Mesenchymal stem cell (in vitro differentiated cells and primary cell): Measurements from ENCODE around the gene CRISPLD2.

Source experiments
- DNase-seq: peaks from one replicate; pipeline ENCODE4 v3.0.0-alpha.2; 2013
- H2AFZ ChIP-seq: one replicate; pipeline ENCODE4 v1.6.1; 2013; ENCODE audit warnings: low read depth, mild to moderate bottlenecking, control low read depth, inconsistent platforms, low read length, moderate library complexity
- H2AK5ac ChIP-seq: 2 replicates; pipeline ENCODE4 v1.6.1; 2013; ENCODE audit warnings: low read length, moderate library complexity, mild to moderate bottlenecking, inconsistent platforms; ENCODE audit not compliant: severe bottlenecking
- H2BK120ac ChIP-seq: one replicate; pipeline ENCODE4 v1.6.1; 2013; ENCODE audit warnings: low read depth, mild to moderate bottlenecking, inconsistent platforms, low read length, moderate library complexity
- H2BK12ac ChIP-seq, 2 experiments: one replicate each; pipeline ENCODE4 v1.6.1; 2013; ENCODE audit warnings: inconsistent platforms in 2 of 2, low read length in 2 of 2, mild to moderate bottlenecking in 2 of 2, moderate library complexity in 2 of 2, control low read depth in 1 of 2
- H2BK15ac ChIP-seq: one replicate; pipeline ENCODE4 v1.6.1; 2013; ENCODE audit warnings: mild to moderate bottlenecking, low read depth, inconsistent platforms; ENCODE audit not compliant: poor library complexity, severe bottlenecking
- H2BK5ac ChIP-seq: 2 replicates; pipeline ENCODE4 v1.6.1; 2013; ENCODE audit warnings: low read depth, mild to moderate bottlenecking, low read length, control low read depth, inconsistent platforms; ENCODE audit not compliant: poor library complexity, severe bottlenecking
- H3K14ac ChIP-seq, 2 experiments: one replicate each; pipeline ENCODE4 v1.6.1; 2013; ENCODE audit warnings: inconsistent platforms in 2 of 2, low read length in 2 of 2, control low read depth in 1 of 2, mild to moderate bottlenecking in 1 of 2, moderate library complexity in 1 of 2
- H3K18ac ChIP-seq, 2 experiments: one replicate each; pipeline ENCODE4 v1.6.1; 2013; ENCODE audit warnings: inconsistent platforms in 2 of 2, low read length in 2 of 2, control low read depth in 1 of 2, low read depth in 1 of 2, mild to moderate bottlenecking in 1 of 2
- H3K23ac ChIP-seq, 2 experiments: one replicate each; pipeline ENCODE4 v1.6.1; 2013; ENCODE audit warnings: inconsistent platforms in 2 of 2, low read length in 2 of 2, mild to moderate bottlenecking in 2 of 2, moderate library complexity in 2 of 2, control low read depth in 1 of 2
- H3K27ac ChIP-seq: 2 replicates; pipeline ENCODE4 v1.5.1; 2013; ENCODE audit warnings: mild to moderate bottlenecking, moderate library complexity, low read length, control low read depth, inconsistent platforms; ENCODE audit not compliant: poor library complexity, severe bottlenecking
- H3K27me3 ChIP-seq, 2 experiments: 2 replicates each; pipeline versions ENCODE4 v1.6.1 to v1.7.0; 2013; ENCODE audit warnings: low read length in 2 of 2, mild to moderate bottlenecking in 2 of 2, moderate library complexity in 2 of 2, control low read depth in 1 of 2, inconsistent platforms in 1 of 2; ENCODE audit not compliant: control insufficient read depth in 1 of 2, insufficient read depth in 1 of 2
- H3K36me3 ChIP-seq, 2 experiments: 2 replicates each; pipeline versions ENCODE4 v1.6.1 to v1.7.0; 2013; ENCODE audit warnings: low read length in 2 of 2, control low read depth in 1 of 2, inconsistent platforms in 1 of 2, low read depth in 1 of 2, mild to moderate bottlenecking in 1 of 2; ENCODE audit not compliant: insufficient read depth in 2 of 2, control insufficient read depth in 1 of 2
- H3K4ac ChIP-seq, 2 experiments: one replicate each; pipeline ENCODE4 v1.6.1; 2013; ENCODE audit warnings: inconsistent platforms in 2 of 2, low read length in 2 of 2, mild to moderate bottlenecking in 2 of 2, moderate library complexity in 2 of 2, control low read depth in 1 of 2, low read depth in 1 of 2
- H3K4me1 ChIP-seq: 2 replicates; pipeline ENCODE4 v1.6.1; 2013; ENCODE audit warnings: low read depth, low read length, control low read depth; ENCODE audit not compliant: control insufficient read depth, insufficient read depth
- H3K4me2 ChIP-seq: 2 replicates; pipeline ENCODE4 v1.6.1; 2013; ENCODE audit warnings: low read length, mild to moderate bottlenecking, inconsistent platforms; ENCODE audit not compliant: poor library complexity, severe bottlenecking
- H3K4me3 ChIP-seq, 2 experiments: 2 replicates each; pipeline versions ENCODE4 v1.5.1 to v1.7.0; 2013; ENCODE audit warnings: low read length in 2 of 2, mild to moderate bottlenecking in 2 of 2, control low read depth in 1 of 2, low read depth in 1 of 2; ENCODE audit not compliant: insufficient read depth in 1 of 2
- H3K79me1 ChIP-seq: replicated peaks from 2 replicates; pipeline ENCODE4 v1.6.1; 2013; ENCODE audit warnings: mild to moderate bottlenecking, control low read depth, low read length, inconsistent platforms; ENCODE audit not compliant: poor library complexity, severe bottlenecking
- H3K9ac ChIP-seq: 2 replicates; pipeline ENCODE4 v1.7.0; 2013; ENCODE audit warnings: mild to moderate bottlenecking, low read length, moderate library complexity
- H3K9me3 ChIP-seq: 2 replicates; pipeline ENCODE4 v1.7.0; 2013; ENCODE audit warnings: mild to moderate bottlenecking, low read length; ENCODE audit not compliant: control insufficient read depth
- H4K8ac ChIP-seq: one replicate; pipeline ENCODE4 v1.6.1; 2013; ENCODE audit warnings: inconsistent platforms, mild to moderate bottlenecking, low read length, moderate library complexity
- H4K91ac ChIP-seq: one replicate; pipeline ENCODE4 v1.6.1; 2013; ENCODE audit warnings: mild to moderate bottlenecking, low read length, inconsistent platforms
- WGBS: methylation state at CpG from one replicate; pipeline ENCODE4 v1.1.7; 2013; ENCODE audit warnings: mixed read lengths; 5-methylcytosine and 5-hydroxymethylcytosine counted together

Gene CRISPLD2

DNA sequence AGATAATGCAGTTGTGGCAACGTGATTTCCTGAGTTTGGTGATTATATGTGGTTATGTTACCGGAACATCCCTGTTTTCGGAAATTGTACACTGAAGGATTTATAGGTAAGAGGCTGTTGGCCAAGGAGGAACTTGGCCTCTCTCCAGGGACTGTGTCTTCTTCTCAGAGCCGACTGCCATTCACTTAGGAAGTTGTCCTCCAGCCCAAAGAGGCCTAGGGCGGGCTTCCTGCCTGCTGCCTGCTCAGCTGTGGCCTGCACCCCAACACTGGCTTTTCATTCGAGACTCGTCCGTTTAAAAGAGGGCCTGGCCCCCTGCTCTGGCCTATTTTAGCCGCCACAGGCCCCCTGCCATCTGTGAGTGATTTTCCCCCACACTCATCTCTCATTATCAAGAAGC lies 127.2 kb downstream of the CRISPLD2 start:
- Histone ChIP-seq H3K79me1 (no peaks in the 10 kb centered on the region), H3K4me1 (peaks cover 7% of the 10 kb centered on the region), H2AK5ac (no peak overlapping the region), H3K23ac (no peak overlapping the region), H2BK15ac (no peak overlapping the region), H4K91ac (no peak overlapping the region), H3K36me3 (no peaks in the 10 kb centered on the region), H3K9me3 (peaks cover 5% of the 10 kb centered on the region), H3K9ac (no peak overlapping the region), H2BK120ac (no peak overlapping the region), H2BK5ac (peak overlapping the region; percentile 12), H3K4me3 (no peak overlapping the region), H3K27me3 (peaks cover 0 to 9% of the 10 kb centered on the region in 2 experiments), H4K8ac (no peak overlapping the region), H3K18ac (no peak overlapping the region), H3K14ac (no peak overlapping the region), H3K27ac (no peak overlapping the region), H3K4me2 (no peak overlapping the region), H2BK12ac (peak overlapping the region in 1 of 2 experiments; percentile 33), H2AFZ (no peak overlapping the region), H3K4ac (no peak overlapping the region)
- no peak for DNase-seq
- WGBS = 72% methylated on average over 9 of the region's 9 CpGs

DNA sequence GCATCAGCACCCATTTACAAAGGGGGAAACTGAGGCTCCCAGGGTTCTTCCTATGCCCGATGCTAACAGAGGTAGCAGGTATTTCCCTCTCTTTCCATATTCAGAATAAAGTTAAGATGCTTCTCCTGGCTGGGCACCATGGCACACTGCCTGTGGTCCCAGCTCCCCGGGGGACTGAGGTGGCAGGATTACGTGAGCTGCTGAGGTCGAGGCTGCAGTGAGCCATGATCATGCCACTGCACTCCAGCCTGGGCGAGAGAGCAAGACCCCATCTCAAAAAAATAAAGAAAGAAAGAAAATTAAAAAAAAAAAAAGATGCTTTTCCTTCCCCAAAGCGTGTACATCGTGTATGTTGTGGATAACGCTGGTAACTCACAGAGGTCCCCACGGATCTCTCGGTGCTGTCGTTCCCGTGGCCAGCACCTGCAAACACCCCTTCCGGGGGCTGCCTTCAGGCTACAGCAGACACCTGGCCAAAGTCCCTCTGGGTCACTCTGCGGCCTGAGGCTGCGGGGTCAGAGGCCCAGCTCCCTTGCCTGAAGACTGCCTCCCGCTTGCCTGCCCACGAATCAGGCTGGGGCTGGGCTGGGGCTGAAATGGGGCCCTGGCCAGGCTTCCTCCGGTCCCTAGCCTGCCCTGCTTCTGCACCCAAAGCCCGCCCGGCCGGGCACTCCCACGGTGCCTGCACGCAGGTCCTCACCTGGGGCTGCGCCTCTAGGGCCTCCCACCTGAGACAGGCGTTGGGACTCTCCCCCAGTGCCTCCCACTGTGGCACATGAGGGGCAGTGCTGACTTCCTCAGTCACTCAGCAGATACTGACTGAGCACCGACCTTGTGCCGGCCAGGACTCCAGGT lies 128.4 kb downstream of the CRISPLD2 start:
- Histone ChIP-seq H3K9ac (no peak overlapping the region), H3K4me2 (no peak overlapping the region), H2AFZ (no peak overlapping the region), H4K91ac (no peak overlapping the region), H3K4me3 (no peak overlapping the region), H2BK120ac (no peak overlapping the region), H3K27ac (no peak overlapping the region), H2BK5ac (no peak overlapping the region), H3K36me3 (no peaks in the 10 kb centered on the region), H2BK15ac (no peak overlapping the region), H3K14ac (peak overlapping the region in 1 of 2 experiments; percentile 49), H3K23ac (no peak overlapping the region), H3K79me1 (no peaks in the 10 kb centered on the region), H4K8ac (no peak overlapping the region), H3K4me1 (peaks cover 10% of the 10 kb centered on the region), H2BK12ac (peak overlapping the region in 1 of 2 experiments; percentile 42), H3K18ac (peak overlapping the region in 1 of 2 experiments; percentile 51), H3K9me3 (no peaks in the 10 kb centered on the region), H2AK5ac (no peak overlapping the region), H3K4ac (no peak overlapping the region), H3K27me3 (peaks cover 0 to 9% of the 10 kb centered on the region in 2 experiments)
- WGBS = 87% methylated on average over 25 of the region's 27 CpGs
- no peak for DNase-seq

DNA sequence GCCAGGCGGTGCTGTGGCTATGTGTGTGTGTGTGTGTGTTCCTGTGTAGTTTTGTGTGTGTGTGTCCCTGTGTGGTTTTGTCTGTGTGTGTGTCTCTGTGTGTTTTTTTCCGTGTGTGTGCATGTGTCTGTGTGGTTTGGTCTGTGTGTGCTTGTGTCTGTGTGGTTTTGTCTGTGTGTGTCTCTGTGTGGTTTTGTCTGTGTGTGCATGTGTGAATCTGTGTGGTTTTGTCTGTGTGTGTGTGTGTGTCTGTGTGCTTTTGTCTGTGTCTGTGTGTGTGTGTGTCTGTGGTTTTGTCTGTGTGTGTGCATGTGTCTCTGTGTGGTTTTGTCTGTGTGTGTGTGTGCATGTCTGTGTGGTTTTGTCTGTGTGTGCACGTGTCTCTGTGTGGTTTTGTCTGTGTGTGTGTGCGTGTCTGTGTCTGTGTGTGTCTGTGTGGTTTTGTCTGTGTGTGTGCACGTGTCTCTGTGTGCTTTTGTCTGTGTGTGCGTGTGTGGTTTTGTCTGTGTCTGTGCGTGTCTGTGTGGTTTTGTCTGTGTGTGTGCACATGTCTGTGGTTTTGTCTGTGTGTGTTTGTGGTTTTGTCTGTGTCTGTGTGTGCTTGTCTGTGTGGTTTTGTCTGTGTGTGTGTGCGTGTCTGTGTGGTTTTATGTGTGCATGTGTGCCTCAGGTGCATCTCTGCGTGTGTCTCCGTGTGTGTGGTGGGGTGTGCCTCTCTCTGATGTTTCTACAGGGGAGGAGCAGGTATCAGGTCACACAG lies 129.2 kb downstream of the CRISPLD2 start:
- H2BK120ac ChIP-seq = no peak overlapping the region
- peak overlapping the region in 1 of 2 experiments; percentile 51 for H3K18ac ChIP-seq
- no peaks in the 10 kb centered on the region for H3K9me3 ChIP-seq
- H3K27me3 ChIP-seq = peaks cover 0 to 9% of the 10 kb centered on the region in 2 experiments
- no peak overlapping the region for H3K27ac ChIP-seq
- H3K4ac ChIP-seq = no peak overlapping the region
- DNase-seq = no peak
- no peak overlapping the region for H4K8ac ChIP-seq
- H2BK5ac ChIP-seq = no peak overlapping the region
- peaks cover 10% of the 10 kb centered on the region for H3K4me1 ChIP-seq
- H3K79me1 ChIP-seq = no peaks in the 10 kb centered on the region
- no peak overlapping the region for H2AK5ac ChIP-seq
- peak overlapping the region in 1 of 2 experiments; percentile 42 for H2BK12ac ChIP-seq
- peak overlapping the region in 1 of 2 experiments; percentile 49 for H3K14ac ChIP-seq
- no peak overlapping the region for H2AFZ ChIP-seq
- WGBS = 76% methylated on average over 10 of the region's 10 CpGs
- H3K23ac ChIP-seq = no peak overlapping the region
- H3K4me2 ChIP-seq = no peak overlapping the region
- H3K9ac ChIP-seq = no peak overlapping the region
- no peaks in the 10 kb centered on the region for H3K36me3 ChIP-seq
- H2BK15ac ChIP-seq = no peak overlapping the region
- no peak overlapping the region for H3K4me3 ChIP-seq
- H4K91ac ChIP-seq = peak overlapping the region; percentile 9
